A549 (cell line): Measurements from ENCODE around the gene GLIPR1L2.

ENCODE experiments used
- CEBPB ChIP-seq, 2 experiments: fragments of >200 bp in 1 of 2; sonication (Bioruptor Twin) in 1 of 2; formaldehyde crosslinking in 1 of 2; IDR thresholded peaks; 2 replicates each; pipeline ENCODE4 v1.6.1; 2012 to 2016
- CTCF ChIP-seq: fragments of >200 bp; sonication (Bioruptor Twin); formaldehyde crosslinking; IDR thresholded peaks from 3 replicates; pipeline ENCODE4 v1.5.1; 2016
- EP300 ChIP-seq, 2 experiments: fragments of >200 bp; sonication (Bioruptor Twin); formaldehyde crosslinking; IDR thresholded peaks; 2 replicates in 1 of 2; 3 replicates in 1 of 2; pipeline ENCODE4 v1.6.1; 2016 to 2017
- ESRRA ChIP-seq: fragments of 150-350 bp; IDR thresholded peaks from 2 replicates; pipeline ENCODE4 v1.6.1; 2014; ENCODE audit warnings: mild to moderate bottlenecking, low read length, borderline replicate concordance
- GATA3 ChIP-seq: IDR thresholded peaks from 2 replicates; pipeline ENCODE4 v1.6.1; 2012; ENCODE audit warnings: borderline replicate concordance
- KDM1A ChIP-seq: fragments of 200-600 bp; sonication (generic); IDR thresholded peaks from 2 replicates; pipeline ENCODE4 v1.6.1; 2016; ENCODE audit warnings: low read depth, mild to moderate bottlenecking
- POLR2A ChIP-seq: IDR thresholded peaks from 2 replicates; pipeline ENCODE4 v1.6.1; 2012; ENCODE audit warnings: mild to moderate bottlenecking, low read length
- RCOR1 ChIP-seq: fragments of 150-350 bp; IDR thresholded peaks from 2 replicates; pipeline ENCODE4 v1.6.1; 2014; ENCODE audit warnings: antibody characterized with exemption, low read length, low read depth
- REST ChIP-seq: fragments of 200-600 bp; sonication (generic); IDR thresholded peaks from 2 replicates; pipeline ENCODE4 v1.6.1; 2016; ENCODE audit warnings: antibody characterized with exemption, mild to moderate bottlenecking, moderate library complexity
- RNF2 ChIP-seq: fragments of 200-600 bp; sonication (generic); IDR thresholded peaks from 2 replicates; pipeline ENCODE4 v1.6.1; 2016; ENCODE audit warnings: low read depth, mild to moderate bottlenecking, antibody characterized with exemption, moderate library complexity, borderline replicate concordance
- ZC3H11A ChIP-seq: fragments of 450-650 bp; IDR thresholded peaks from 2 replicates; pipeline ENCODE4 v1.6.1; 2014; ENCODE audit warnings: antibody characterized with exemption, mild to moderate bottlenecking

DNA sequence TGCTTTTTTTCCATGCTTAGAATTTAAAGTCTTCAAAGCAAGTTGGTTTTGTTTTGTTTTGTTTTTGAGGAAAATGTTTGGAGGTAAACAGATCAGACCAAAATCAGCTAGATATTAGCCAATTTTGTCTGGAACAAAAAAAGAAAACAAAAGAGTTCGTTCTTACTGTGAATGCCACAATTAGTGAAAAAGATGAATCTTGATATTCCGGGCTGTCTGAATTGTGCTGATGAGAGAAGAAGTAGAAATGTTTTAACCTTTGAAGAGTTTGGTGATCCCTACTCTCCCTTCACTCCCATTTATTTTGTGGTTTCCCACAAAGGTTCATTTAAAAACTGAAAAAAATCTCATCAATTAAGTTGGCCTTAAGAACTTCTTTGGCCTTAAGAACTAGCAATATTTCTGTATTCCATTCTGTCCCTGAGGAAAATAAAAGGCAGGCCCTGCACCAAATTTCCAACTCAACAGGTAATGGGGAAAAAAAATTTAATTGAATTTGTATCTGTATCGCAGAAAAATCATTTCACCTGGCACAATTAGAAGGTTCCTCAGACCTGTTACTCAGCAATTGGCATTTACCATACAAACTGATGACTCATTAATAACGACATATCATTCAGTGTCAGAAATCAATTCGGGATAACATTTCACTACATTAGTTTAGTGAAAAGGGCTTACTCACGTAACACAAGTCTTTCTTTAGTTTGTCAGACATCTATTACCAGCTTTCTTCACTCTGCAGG is 562 bp upstream of the GLIPR1L2 start:
- TF ChIP-seq CTCF: no peak
- no peak for TF ChIP-seq KDM1A
- TF ChIP-seq RNF2: no peak
- no peak for TF ChIP-seq GATA3
- no peak for TF ChIP-seq CEBPB (IDR thresholded peaks at IDR 0.05)
- TF ChIP-seq RCOR1: no peak
- TF ChIP-seq POLR2A: no peak
- no peak for TF ChIP-seq ESRRA
- no peak for TF ChIP-seq REST
- TF ChIP-seq ZC3H11A: no peak
- no peak for TF ChIP-seq EP300 (IDR thresholded peaks at IDR 0.05)
